Bronchial epithelial cell (primary cell): ENCODE results near the gene ARHGAP29. TPM values are rescaled to one million over a fixed set of nuclear protein-coding genes. Genes with fewer than 3 reads are reported as not detected.
A peak's percentile ranks its signal among the peaks of the same experiment; 100 is the strongest.

ENCODE experiments used
- DNase-seq: peaks from one replicate; pipeline ENCODE4 v3.0.0-alpha.2; 2010; ENCODE audit warnings: low read depth
- FAIRE-seq: peaks from 2 replicates; lab custom pipeline; 2011; peaks lifted over from hg19 to GRCh38; lab: Jason Lieb, UNC
- H3K27me3 ChIP-seq: 2 replicates; pipeline ENCODE4 v1.5.1; 2011; ENCODE audit warnings: low read length; ENCODE audit not compliant: control insufficient read depth, insufficient read depth
- H3K36me3 ChIP-seq: 2 replicates; pipeline ENCODE4 v1.5.1; 2011; ENCODE audit warnings: low read length; ENCODE audit not compliant: control insufficient read depth, insufficient read depth
- H3K4me3 ChIP-seq: 2 replicates; pipeline ENCODE4 v1.5.1; 2011; ENCODE audit warnings: mild to moderate bottlenecking, low read depth, low read length, control low read depth
- CTCF ChIP-seq: IDR thresholded peaks from 2 replicates; pipeline ENCODE4 v1.5.1; 2011; ENCODE audit warnings: mild to moderate bottlenecking, moderate library complexity, low read length, control low read depth, inconsistent platforms; ENCODE audit not compliant: insufficient read depth, severe bottlenecking
- total RNA-seq: library from RNA; depleted of rRNA; stranded (reverse); fragments of >200 nt; gene quantifications from 2 replicates; pipeline ENCODE4 v1.2.1, GENCODE V29; 2014

Gene ARHGAP29
- 7.9 and 18.3 TPM in 2 replicates for total RNA-seq

- Histone ChIP-seq H3K36me3 (no peaks in the 10 kb centered on the region), H3K4me3 (peak within 1 kb of the TSS; percentile 69), H3K27me3 (no peaks in the 10 kb centered on the region)
- TF ChIP-seq CTCF: no peak
- DNase-seq (peak; percentile 55), FAIRE-seq (no peak)
Measured at GRCh38 chr1:94237291-94238226, at the start of gene ARHGAP29. Gene ARHGAP29 (minus strand): TSS chr1:94237584. CDS start chr1:94231611, 5,973 bp downstream.

- Histone ChIP-seq H3K36me3 (no peaks in the 10 kb centered on the region), H3K27me3 (no peaks in the 10 kb centered on the region), H3K4me3 (no peak overlapping the region)
- DNase-seq: no peak
- no peak for FAIRE-seq
- TF ChIP-seq CTCF: no peak
Measured at GRCh38 chr1:94286864-94287437, 49.6 kb upstream of the ARHGAP29 start.

GRCh38 chr1:94285031-94285654 lies 47.8 kb upstream of the ARHGAP29 start:
- H3K4me3 ChIP-seq: no peak overlapping the region
- no peaks in the 10 kb centered on the region for H3K27me3 ChIP-seq
- no peak for FAIRE-seq
- H3K36me3 ChIP-seq: no peaks in the 10 kb centered on the region
- TF ChIP-seq CTCF: no peak
- peak; percentile 76 for DNase-seq

GRCh38 chr1:94284476-94284875 lies 47.1 kb upstream of the ARHGAP29 start:
- FAIRE-seq (no peak), DNase-seq (no peak)
- TF ChIP-seq CTCF: no peak
- no peaks in the 10 kb centered on the region for H3K36me3 ChIP-seq
- H3K4me3 ChIP-seq: no peak overlapping the region
- no peaks in the 10 kb centered on the region for H3K27me3 ChIP-seq

- TF ChIP-seq CTCF: no peak
Measured at GRCh38 chr1:94283462-94283861, 46.1 kb upstream of the ARHGAP29 start.

More at GRCh38 chr1:94283462-94283861, 46.1 kb upstream of the ARHGAP29 start:
- FAIRE-seq (no peak), DNase-seq (no peak)
- Histone ChIP-seq H3K36me3 (no peaks in the 10 kb centered on the region), H3K4me3 (no peak overlapping the region), H3K27me3 (no peaks in the 10 kb centered on the region)
